Sciatic nerve (tissue), 1 donor: ENCODE measurements around the gene MGME1. TPM values are rescaled to one million over a fixed set of nuclear protein-coding genes. Genes with fewer than 3 reads are reported as not detected.

Source experiments
- total RNA-seq: library from RNA; stranded (reverse); fragmentation: NEBNext Ultra II Directional; extraction: Animal tissue kit (Norgen Biotek cat#: 25700); gene quantifications from one replicate; pipeline ENCODE4 v1.2.1, GENCODE V29; 2021
- donor health status: DM: no; HTN: no; CAD: no.

MGME1 gene
- total RNA-seq, 1 donor from 2014 or later: 8.7 TPM

Other genes starting within 250 kb of the MGME1 start
- gene SNX5, start 224 bp upstream of the MGME1 start, total RNA-seq: 85.3 TPM
- gene OVOL2, start 88.9 kb downstream of the MGME1 start, total RNA-seq: not detected
- 14.4 TPM for gene KAT14, start 168.8 kb downstream of the MGME1 start, total RNA-seq
- gene PET117, start 168.8 kb downstream of the MGME1 start, total RNA-seq: 13.1 TPM